Fibroblast of pulmonary artery (primary cell): ENCODE data around the gene FAM20B.
A peak's percentile ranks its signal among the peaks of the same experiment; 100 is the strongest.

ENCODE experiments used
- DNase-seq: peaks from one replicate; pipeline ENCODE4 v3.0.0-alpha.2; 2010; ENCODE audit warnings: low read depth
- H3K4me3 ChIP-seq: replicated peaks from 2 replicates; pipeline ENCODE4 v1.5.1; 2011; ENCODE audit warnings: low read depth, mild to moderate bottlenecking, control low read depth, low read length, moderate library complexity
- TF ChIP-seq, protein P1 (sequence below): IDR thresholded peaks from 2 replicates; pipeline ENCODE4 v1.5.1; 2011; ENCODE audit warnings: mild to moderate bottlenecking, control low read depth, low read length, inconsistent platforms; ENCODE audit errors: missing control alignments

FAM20B gene

DNA sequence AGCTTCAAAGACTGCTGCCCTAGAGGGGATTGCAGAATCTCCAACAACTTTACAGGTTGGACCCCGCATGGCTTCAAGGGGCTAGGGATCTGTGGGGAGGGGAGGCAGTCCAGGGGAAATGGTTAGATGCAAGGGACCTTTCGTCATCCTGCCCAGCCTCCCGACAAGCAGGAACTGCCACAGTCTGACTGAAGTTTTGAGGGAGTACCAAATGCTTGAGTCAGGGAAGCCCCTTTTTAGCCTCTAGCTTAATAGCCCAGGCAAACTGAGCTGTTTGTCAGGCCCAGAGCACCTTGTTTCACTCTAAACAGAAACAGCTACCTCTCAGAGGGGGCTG, 57.3 kb downstream of the FAM20B start:
- TF ChIP-seq, protein P1, sequence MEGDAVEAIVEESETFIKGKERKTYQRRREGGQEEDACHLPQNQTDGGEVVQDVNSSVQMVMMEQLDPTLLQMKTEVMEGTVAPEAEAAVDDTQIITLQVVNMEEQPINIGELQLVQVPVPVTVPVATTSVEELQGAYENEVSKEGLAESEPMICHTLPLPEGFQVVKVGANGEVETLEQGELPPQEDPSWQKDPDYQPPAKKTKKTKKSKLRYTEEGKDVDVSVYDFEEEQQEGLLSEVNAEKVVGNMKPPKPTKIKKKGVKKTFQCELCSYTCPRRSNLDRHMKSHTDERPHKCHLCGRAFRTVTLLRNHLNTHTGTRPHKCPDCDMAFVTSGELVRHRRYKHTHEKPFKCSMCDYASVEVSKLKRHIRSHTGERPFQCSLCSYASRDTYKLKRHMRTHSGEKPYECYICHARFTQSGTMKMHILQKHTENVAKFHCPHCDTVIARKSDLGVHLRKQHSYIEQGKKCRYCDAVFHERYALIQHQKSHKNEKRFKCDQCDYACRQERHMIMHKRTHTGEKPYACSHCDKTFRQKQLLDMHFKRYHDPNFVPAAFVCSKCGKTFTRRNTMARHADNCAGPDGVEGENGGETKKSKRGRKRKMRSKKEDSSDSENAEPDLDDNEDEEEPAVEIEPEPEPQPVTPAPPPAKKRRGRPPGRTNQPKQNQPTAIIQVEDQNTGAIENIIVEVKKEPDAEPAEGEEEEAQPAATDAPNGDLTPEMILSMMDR, result no peak
- DNase-seq, result peak; percentile 29
- peak overlapping the region; percentile 79 for H3K4me3 ChIP-seq

DNA sequence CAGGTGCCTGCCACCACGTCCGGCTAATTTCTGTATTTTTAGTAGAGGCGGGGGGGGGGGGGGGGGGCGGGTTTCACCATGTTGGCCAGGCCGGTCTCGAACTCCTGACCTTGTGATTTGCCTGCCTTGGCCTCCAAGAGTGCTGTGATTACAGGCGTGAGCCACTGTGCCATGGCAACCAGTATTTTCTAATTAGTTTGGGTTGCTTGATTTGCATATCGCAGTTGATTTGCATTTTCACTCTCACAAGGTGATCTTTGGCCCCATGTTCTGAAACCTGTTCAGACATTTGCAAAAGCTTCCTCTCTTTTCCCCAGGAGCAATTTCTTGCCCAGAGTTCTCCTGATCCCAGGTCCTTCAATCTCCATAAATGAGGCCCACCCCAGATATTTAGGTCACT, 57.8 kb downstream of the FAM20B start:
- DNase-seq, result no peak
- TF ChIP-seq, protein P1, result no peak
- no peak overlapping the region for H3K4me3 ChIP-seq

DNA sequence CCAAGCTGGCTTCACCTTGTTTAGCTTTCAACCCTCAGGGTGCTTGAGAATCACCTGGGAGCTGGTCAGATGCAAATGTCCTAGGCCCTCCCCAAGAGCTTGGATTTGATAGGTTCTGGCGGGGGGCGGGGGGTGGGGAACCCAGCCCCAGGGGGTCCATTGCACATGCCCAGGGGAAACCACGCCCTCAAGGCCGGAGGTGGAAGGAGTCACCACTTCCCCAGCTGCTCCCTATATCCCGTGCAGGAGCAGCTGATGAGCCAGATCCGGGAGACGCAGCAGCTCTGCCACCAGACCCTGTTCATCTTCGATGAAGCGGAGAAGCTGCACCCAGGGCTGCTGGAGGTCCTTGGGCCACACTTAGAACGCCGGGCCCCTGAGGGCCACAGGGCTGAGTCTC, 62.0 kb downstream of the FAM20B start:
- TF ChIP-seq, protein P1, result no peak
- DNase-seq, result peak; percentile 17
- no peak overlapping the region for H3K4me3 ChIP-seq

DNA sequence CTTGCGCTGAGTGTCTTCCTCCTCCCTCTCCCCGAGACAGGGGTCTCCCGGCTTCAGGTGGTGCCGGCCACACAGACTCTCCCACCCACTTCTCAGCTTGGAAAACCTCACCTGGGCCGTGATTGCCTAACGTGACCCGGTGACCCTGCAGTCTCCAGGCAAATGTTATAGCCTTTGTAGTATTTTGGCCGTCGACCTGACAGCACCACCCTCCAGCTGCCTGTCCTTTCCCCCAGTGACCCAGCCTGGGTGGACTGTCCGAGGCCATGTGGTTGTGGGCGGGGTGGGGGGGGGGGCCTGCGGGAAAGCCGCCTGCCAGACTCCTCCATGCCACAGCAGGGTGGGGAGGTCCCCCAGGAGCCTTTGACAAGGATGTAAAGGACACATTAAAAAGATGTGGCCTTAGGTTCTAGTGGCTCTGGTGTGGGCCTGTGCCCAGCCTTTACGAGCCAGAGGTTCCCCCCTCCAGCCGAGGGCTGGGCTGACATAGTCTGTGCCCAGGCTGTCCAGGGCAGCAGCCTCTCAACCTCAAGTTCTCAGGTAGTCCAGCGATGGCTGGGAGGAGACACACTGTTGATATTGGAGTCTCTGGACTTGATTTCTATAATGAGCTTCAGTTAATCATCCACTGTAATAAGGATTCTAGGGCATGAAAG, 64.3 kb downstream of the FAM20B start:
- DNase-seq, result no peak
- no peak overlapping the region for H3K4me3 ChIP-seq
- TF ChIP-seq, protein P1, result no peak

DNA sequence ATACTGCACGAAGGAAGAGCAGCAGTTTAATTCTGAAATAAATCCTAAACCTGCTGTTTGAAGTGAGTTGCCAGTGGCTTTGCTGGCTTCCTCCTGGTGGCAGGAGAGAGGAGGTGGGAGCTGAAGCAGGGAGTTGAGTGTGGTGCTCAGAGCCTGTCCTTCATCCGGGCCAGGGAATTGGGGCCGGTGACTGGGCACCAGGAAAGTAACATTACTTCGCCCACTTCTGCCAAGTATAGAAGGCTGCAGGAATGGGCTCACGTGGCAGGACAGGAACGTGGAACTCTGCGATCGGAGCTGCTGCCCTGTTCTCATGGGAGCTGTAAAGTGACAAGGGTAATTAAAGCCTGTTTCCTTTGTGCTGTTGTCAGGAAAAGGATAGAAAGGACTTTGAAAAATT, 64.8 kb downstream of the FAM20B start:
- DNase-seq, result no peak
- H3K4me3 ChIP-seq, result no peak overlapping the region
- TF ChIP-seq, protein P1, result no peak

DNA sequence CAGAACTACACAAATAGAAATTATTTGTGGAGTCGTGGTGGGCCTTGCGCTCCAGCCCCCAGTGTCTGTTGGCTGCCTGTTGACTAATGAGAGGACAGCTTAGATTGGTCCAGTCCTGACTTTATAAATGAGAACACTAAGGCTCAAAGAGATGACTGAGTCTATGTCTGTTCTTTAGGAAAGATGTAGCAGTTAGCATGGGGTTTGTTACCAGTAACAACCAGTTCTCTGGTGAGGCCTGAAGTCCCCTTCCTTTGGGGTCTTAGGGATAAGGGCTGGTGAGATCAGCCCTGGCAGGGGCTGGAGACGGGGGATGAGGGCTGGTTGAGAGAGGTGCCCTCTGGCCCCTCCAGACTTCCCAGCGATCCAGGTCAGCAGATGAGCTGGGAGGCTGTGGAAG, 65.2 kb downstream of the FAM20B start:
- TF ChIP-seq, protein P1, result no peak
- no peak for DNase-seq
- H3K4me3 ChIP-seq, result no peak overlapping the region

DNA sequence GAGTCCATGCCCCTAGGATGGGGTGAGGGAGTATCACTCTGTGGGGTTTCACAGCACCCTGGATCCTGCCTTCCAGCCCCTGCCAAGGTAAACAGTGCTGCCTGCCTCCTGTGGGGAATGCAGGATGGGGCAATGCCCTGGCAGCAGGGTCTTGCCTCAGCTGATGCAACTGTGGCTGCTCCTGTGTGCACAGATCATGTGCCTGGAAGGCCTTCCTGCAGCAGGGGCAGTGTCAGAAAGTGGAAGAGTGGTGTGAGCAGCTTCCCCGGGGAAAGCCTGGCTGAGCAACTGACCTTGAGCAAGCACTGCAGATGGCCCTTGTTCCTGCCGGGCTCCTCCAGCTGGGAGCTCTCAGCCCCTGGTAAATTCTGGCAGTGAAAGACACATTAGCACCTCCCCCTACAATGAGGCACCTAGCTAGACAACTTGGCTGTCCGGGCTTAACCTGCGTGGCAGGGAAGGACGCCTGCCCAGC, 66.0 kb downstream of the FAM20B start:
- DNase-seq, result peak; percentile 75

More for the DNA sequence above, 66.0 kb downstream of the FAM20B start:
- TF ChIP-seq, protein P1, result no peak
- no peak overlapping the region for H3K4me3 ChIP-seq
